Spleen (tissue), 11 donors: ENCODE data around the gene CELF1. TPM values are rescaled to one million over a fixed set of nuclear protein-coding genes. Genes with fewer than 3 reads are reported as not detected.
"Not testable (repeated sequence)": the region's sequence is repeated elsewhere in the genome, so short reads cannot be mapped to it uniquely, and the experiment has no call there.

Experiments
- DNase-seq: peaks from one replicate; pipeline ENCODE4 v3.0.0-alpha.2; 2020
- H3K27ac ChIP-seq, 8 donors: fragments of 200-600 bp; sonication (generic) in 7 of 8; 1 replicate in 4 of 8; 2 replicates in 4 of 8; pipeline versions ENCODE4 v1.5.0 to v1.8.0; 2016 to 2021; ENCODE audit warnings: inconsistent platforms in 4 of 8, mild to moderate bottlenecking in 4 of 8, moderate library complexity in 1 of 8
- H3K27me3 ChIP-seq, 7 donors: fragments of 200-600 bp; sonication (generic) in 6 of 7; replicated peaks in 1 of 7; 1 replicate in 4 of 7; 2 replicates in 3 of 7; pipeline versions ENCODE4 v1.5.0 to v1.8.0; 2016 to 2021; ENCODE audit warnings: inconsistent platforms in 3 of 7, mild to moderate bottlenecking in 1 of 7
- H3K36me3 ChIP-seq, 6 donors: fragments of 200-600 bp; sonication (generic) in 5 of 6; 1 replicate in 4 of 6; 2 replicates in 2 of 6; pipeline versions ENCODE4 v1.5.0 to v1.8.0; 2016 to 2021; ENCODE audit warnings: inconsistent platforms in 2 of 6
- H3K4me1 ChIP-seq, 6 donors: fragments of 200-600 bp; sonication (generic) in 5 of 6; 1 replicate in 3 of 6; 2 replicates in 3 of 6; pipeline versions ENCODE4 v1.5.0 to v1.8.0; 2016 to 2021; ENCODE audit warnings: inconsistent platforms in 3 of 6
- H3K4me3 ChIP-seq, 8 donors: fragments of 200-600 bp; sonication (generic) in 7 of 8; 1 replicate in 4 of 8; 2 replicates in 4 of 8; pipeline versions ENCODE4 v1.5.0 to v1.8.0; 2016 to 2021; ENCODE audit warnings: inconsistent platforms in 4 of 8, mild to moderate bottlenecking in 4 of 8, moderate library complexity in 2 of 8
- H3K9me3 ChIP-seq, 8 donors: fragments of 200-600 bp; sonication (generic) in 7 of 8; 1 replicate in 4 of 8; 2 replicates in 4 of 8; pipeline versions ENCODE4 v1.5.0 to v1.8.0; 2016 to 2021; ENCODE audit warnings: inconsistent platforms in 4 of 8
- CTCF ChIP-seq, 11 experiments: fragments of 200-600 bp in 7 of 11; fragments of 450-650 bp in 4 of 11; sonication (generic) in 4 of 11; IDR thresholded peaks in 8 of 11; conservative IDR thresholded peaks in 3 of 11; 1 replicate in 7 of 11; 2 replicates in 4 of 11; pipeline versions ENCODE4 v1.4.0 to v1.8.0; 2016 to 2021; ENCODE audit warnings: antibody characterized with exemption in 11 of 11, inconsistent platforms in 4 of 11, mild to moderate bottlenecking in 1 of 11
- POLR2A ChIP-seq, 3 donors: fragments of 450-650 bp; IDR thresholded peaks; one replicate each; pipeline ENCODE4 v1.5.1; 2017; ENCODE audit warnings: antibody characterized with exemption in 3 of 3, mild to moderate bottlenecking in 1 of 3
- POLR2AphosphoS5 ChIP-seq, 3 donors: sonication (generic); formaldehyde crosslinking; IDR thresholded peaks; one replicate each; pipeline ENCODE4 v1.5.1; 2017; ENCODE audit warnings: antibody characterized with exemption in 3 of 3
- WGBS, 5 donors: extraction: QIAGEN DNeasy Blood & Tissue Kit in 3 of 5; methylation state at CpG; one replicate each; pipeline versions ENCODE4 v1.1.5 to v1.1.7; 2013 to 2018; 5-methylcytosine and 5-hydroxymethylcytosine counted together
- intact Hi-C: fragments of 100-400 bp; cut with DNase I; formaldehyde crosslinking; loops from one replicate; pipeline ENCODE4 v1.15.0; 2023; ENCODE audit warnings: low total_unique reads
- polyA plus RNA-seq, 3 donors: library from polyadenylated mRNA; stranded (reverse); fragments of 200-250 nt; gene quantifications; one replicate each; pipeline ENCODE4 v1.2.1, GENCODE V29; 2013
- total RNA-seq, 7 donors: library from RNA; depleted of rRNA in 3 of 7; stranded (reverse); fragments of >200 nt in 3 of 7; fragmentation: NEBNext Ultra II Directional in 4 of 7; extraction: Animal tissue kit (Norgen Biotek cat#: 25700) in 4 of 7; gene quantifications; one replicate each; pipeline versions ENCODE4 v1.1.0 to v1.2.1, GENCODE V29; 2016 to 2021
- donor health status: healthy with polysubstance abuse.
- donor health status: DM: no; HTN: no; CAD: no; lungs with moderate emphysema.
- donor health status: DM: no; HTN: no; CAD: no.
- donor health status: Bipolar disorder and iron deficiency.
- donor health status: healthy.
- donor health status: DM: no; HTN: no; CAD: no.
- donor health status: DM: yes; HTN: yes; CAD: no.

The CELF1 gene
- total and polyA plus RNA-seq, 10 donors, result 18.5 to 171 (median 116) TPM

DNA sequence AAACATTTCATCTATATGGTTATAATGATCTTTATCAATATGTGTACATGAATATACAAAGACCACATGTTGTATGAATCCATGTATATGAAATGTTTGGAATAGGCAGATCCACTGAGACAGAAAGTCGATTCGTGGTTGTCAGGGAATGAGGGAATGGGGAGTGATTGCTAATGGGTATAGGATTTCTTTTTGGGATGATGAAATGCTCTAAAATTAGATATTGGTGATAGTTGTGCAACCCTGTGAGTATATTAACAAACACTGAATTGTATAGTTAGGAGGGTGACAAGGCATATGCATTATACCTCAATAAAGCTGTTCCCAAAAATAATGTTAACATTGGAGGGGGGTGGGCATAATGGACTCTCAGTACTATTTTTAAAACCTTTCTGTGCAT lies 7.5 kb upstream of the CELF1 start:
- H3K4me1 ChIP-seq, result peaks cover 5 to 13% (median 11%) of the 10 kb centered on the region in 6 donors
- H3K36me3 ChIP-seq, result no peaks in the 10 kb centered on the region
- H3K27ac ChIP-seq, result no peak overlapping the region
- intact Hi-C loops, result no loop called here
- TF ChIP-seq POLR2AphosphoS5 (IDR thresholded peaks at IDR 0.05), result no peak
- no peak for DNase-seq
- H3K4me3 ChIP-seq, result no peak overlapping the region
- 65 to 89% (median 83%) methylated on average over 2 of the region's 2 CpGs for WGBS, 5 donors
- H3K27me3 ChIP-seq, result no peaks in the 10 kb centered on the region
- no peaks in the 10 kb centered on the region for H3K9me3 ChIP-seq

DNA sequence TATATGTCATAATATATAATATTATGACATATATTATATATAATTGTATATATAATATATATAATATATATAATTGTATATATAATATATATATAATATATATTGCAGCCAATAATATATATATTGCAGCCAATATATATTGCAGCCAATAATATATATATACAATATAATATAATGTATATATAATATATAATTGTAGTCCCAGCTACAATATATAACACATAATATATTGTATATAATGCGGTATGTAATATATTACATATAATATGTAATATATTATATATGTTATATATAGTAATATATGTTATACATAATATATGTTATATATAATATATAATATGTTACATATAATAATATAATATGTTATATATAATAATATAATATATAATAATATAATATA lies 5.8 kb upstream of the CELF1 start:
- Histone ChIP-seq H3K4me3 (no peak overlapping the region), H3K4me1 (peaks cover 0 to 4% (median 1%) of the 10 kb centered on the region in 6 donors), H3K27me3 (no peaks in the 10 kb centered on the region), H3K9me3 (no peaks in the 10 kb centered on the region), H3K27ac (no peak overlapping the region), H3K36me3 (no peaks in the 10 kb centered on the region)
- no peak for DNase-seq
- intact Hi-C loops, result no loop called here
- WGBS, 5 donors, result 95 to 100% (median 98%) methylated on average over 1 of the region's 1 CpG
- TF ChIP-seq POLR2A (IDR thresholded peaks at IDR 0.05) (no peak), CTCF (IDR thresholded peaks at IDR 0.05 in 8 of 11, conservative IDR thresholded peaks at IDR 0.05 in 3 of 11) (no peak), POLR2AphosphoS5 (IDR thresholded peaks at IDR 0.05) (no peak)

- DNase-seq, result peak; percentile 41
- intact Hi-C loops, H3K4me3 ChIP-seq, H3K27ac ChIP-seq, H3K27me3 ChIP-seq, H3K36me3 ChIP-seq, H3K9me3 ChIP-seq: not testable (repeated sequence)
- 90 to 96% (median 93%) methylated on average over 12 of the region's 12 CpGs for WGBS, 5 donors
- peaks cover 0 to 15% (median 8%) of the 10 kb centered on the region in 6 donors for H3K4me1 ChIP-seq
These were observed 4.1 kb upstream of the CELF1 start for GRCh38 chr11:47557004-47557403.

DNA sequence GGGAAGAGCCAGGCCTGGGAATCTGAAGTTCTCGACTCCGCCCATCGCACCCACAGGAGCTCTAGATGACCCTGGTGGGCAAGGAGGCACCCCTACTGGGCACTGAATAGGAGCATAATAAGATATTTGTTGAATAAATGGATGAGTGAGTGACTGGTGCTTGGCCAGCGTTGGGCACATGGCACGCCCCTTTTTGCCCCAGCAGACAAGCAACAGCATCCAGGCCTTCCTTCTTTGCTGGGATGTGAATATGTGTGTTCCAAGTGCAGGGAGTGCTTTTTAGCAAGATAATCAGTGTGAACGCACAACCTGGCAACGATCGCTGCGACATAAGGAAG lies 443 bp upstream of the CELF1 start:
- Histone ChIP-seq H3K9me3 (no peaks in the 10 kb centered on the region), H3K27ac (peak overlapping the region in 7 of 8 donors; percentile 92 to 98 (median 95)), H3K27me3 (no peaks in the 10 kb centered on the region), H3K4me1 (peaks cover 27 to 51% (median 44%) of the 10 kb centered on the region in 6 donors), H3K36me3 (peaks cover 0 to 9% (median 0%) of the 10 kb centered on the region in 6 donors), H3K4me3 (peak overlapping the region in 7 of 8 donors; percentile 82 to 99 (median 95))
- no peak for DNase-seq
- 7 to 26% (median 20%) methylated on average over 6 to 9 of the region's 9 CpGs for WGBS, 5 donors
- intact Hi-C loops, result no loop called here
- TF ChIP-seq CTCF (IDR thresholded peaks at IDR 0.05 in 8 of 11, conservative IDR thresholded peaks at IDR 0.05 in 3 of 11) (peak in 8 of 11 experiments; percentile 2 to 63 (median 23)), POLR2A (IDR thresholded peaks at IDR 0.05) (no peak), POLR2AphosphoS5 (IDR thresholded peaks at IDR 0.05) (no peak)

GRCh38 chr11:47552056-47552565 lies 821 bp downstream of the CELF1 start:
- no peak for TF ChIP-seq POLR2A (IDR thresholded peaks at IDR 0.05)
- no peak for TF ChIP-seq CTCF (IDR thresholded peaks at IDR 0.05 in 8 of 11, conservative IDR thresholded peaks at IDR 0.05 in 3 of 11)
- no peak for TF ChIP-seq POLR2AphosphoS5 (IDR thresholded peaks at IDR 0.05)
- peak overlapping the region; percentile 82 to 99 (median 95) for H3K4me3 ChIP-seq
- peaks cover 0 to 9% (median 0%) of the 10 kb centered on the region in 6 donors for H3K36me3 ChIP-seq
- 1 to 3% (median 2%) methylated on average over 10 to 22 of the region's 22 CpGs for WGBS, 5 donors
- peaks cover 36 to 64% (median 55%) of the 10 kb centered on the region in 6 donors for H3K4me1 ChIP-seq
- H3K27me3 ChIP-seq, result no peaks in the 10 kb centered on the region
- H3K9me3 ChIP-seq, result no peaks in the 10 kb centered on the region
- peak overlapping the region; percentile 77 to 98 (median 95) for H3K27ac ChIP-seq
- DNase-seq, result no peak
- intact Hi-C loops, result no loop called here
